GM18502 (cell line): ENCODE measurements around the gene PDK1.

Experiments used
- ATAC-seq: cut with Tn5 transposase; IDR thresholded peaks from one replicate; pipeline ENCODE4 v1.9.1; 2021; ENCODE audit warnings: mild to moderate bottlenecking; ENCODE audit not compliant: unreplicated experiment, poor library complexity

Gene PDK1

DNA sequence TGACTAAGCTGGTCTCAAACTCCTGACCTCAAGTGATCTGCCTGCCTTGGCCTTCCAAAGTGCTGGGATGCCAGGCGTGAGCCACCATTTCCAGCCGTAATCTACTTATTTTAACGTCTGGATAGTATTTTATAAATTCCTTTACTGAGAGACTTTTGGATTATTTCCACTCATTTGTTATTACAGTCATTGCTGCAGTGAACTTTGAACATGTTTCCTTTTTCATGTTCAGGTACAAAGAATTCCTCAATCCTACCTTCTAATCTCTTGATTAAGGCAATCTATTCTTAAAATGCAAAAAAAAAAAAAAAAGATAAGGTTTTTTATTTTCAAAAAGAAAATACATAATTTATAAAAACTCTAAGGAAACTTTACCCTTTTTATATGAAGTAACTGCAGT lies 78.6 kb downstream of the PDK1 start:
- no peak for ATAC-seq

GRCh38 chr2:172635548-172635947 lies 79.7 kb downstream of the PDK1 start:
- ATAC-seq, result no peak

- ATAC-seq, result no peak
Measured at GRCh38 chr2:172639256-172639655, 83.4 kb downstream of the PDK1 start.

DNA sequence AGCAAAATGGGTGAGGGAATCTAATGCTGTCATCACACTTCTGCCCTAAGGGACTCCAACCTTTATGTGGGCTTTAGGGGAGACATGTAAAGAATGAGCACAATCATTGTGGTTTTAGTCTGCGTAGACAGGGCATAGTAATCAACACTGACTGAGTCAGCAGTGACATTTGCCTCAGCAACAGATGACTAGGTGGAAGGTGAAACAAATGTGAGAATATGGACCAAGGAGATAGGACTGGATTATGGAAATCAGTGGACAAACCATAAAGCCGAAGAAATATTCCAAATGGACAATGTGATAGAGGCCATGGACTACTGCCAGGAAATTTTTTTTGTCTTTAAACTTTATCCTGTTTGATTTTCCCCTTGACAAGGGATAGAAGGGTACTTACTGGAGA lies 83.9 kb downstream of the PDK1 start:
- ATAC-seq, result no peak

- ATAC-seq, result no peak
Measured at GRCh38 chr2:172640389-172640788, 84.5 kb downstream of the PDK1 start.

DNA sequence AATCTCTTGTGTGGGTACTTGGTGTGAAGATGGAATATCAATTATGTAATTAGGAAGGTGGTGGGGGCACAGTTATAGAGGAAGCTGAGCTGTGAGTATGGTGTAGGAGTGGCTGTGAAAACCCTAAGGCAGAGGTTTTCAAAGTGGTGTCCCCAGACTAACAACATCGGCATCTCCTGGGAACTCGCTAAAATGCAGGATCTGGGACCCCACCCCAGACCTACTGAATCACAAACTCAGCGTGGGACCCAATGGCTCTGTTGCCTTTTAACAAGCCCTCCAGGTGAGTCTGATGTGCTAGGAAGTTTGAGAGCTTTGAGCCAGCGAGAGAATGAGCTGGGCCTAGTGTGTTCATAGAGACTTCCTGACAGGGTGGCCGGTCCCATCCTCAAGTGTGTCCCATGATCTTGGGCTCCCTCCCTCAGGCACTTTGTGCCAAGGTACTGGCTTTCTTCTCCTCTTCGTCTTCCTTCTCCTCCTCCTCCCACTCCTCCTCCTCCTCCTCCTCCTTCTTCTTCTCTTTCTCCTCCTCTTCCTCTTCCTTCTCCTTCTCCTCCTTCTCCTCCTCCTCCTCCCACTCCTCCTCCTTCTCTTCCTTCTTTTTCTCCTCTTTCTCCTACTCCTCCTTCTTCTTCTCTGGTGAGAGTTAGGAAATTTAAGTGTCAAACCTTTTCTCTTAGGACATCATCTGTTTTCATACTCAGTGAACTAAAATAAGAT lies 86.6 kb downstream of the PDK1 start:
- ATAC-seq, result no peak

- no peak for ATAC-seq
Measured at GRCh38 chr2:172643142-172643541, 87.3 kb downstream of the PDK1 start.

DNA sequence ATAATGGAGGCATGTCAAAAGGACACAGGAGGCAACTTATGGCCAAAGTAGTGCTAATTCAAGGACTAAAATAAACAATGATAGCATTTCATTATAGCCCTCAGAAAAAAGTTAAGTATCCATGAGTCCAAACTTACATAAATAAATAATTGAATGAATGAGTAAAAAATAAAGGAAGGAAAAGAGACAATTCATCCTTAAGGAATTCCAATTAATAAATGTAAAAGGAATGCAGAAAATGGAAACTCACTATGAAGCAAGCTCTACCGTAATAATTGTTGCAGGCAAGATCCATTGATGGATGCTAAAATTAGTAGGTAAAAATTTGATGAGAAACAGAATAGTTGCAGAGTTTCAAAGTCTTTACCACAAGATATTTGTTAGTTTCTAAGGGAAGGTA lies 91.5 kb downstream of the PDK1 start:
- ATAC-seq, result no peak

DNA sequence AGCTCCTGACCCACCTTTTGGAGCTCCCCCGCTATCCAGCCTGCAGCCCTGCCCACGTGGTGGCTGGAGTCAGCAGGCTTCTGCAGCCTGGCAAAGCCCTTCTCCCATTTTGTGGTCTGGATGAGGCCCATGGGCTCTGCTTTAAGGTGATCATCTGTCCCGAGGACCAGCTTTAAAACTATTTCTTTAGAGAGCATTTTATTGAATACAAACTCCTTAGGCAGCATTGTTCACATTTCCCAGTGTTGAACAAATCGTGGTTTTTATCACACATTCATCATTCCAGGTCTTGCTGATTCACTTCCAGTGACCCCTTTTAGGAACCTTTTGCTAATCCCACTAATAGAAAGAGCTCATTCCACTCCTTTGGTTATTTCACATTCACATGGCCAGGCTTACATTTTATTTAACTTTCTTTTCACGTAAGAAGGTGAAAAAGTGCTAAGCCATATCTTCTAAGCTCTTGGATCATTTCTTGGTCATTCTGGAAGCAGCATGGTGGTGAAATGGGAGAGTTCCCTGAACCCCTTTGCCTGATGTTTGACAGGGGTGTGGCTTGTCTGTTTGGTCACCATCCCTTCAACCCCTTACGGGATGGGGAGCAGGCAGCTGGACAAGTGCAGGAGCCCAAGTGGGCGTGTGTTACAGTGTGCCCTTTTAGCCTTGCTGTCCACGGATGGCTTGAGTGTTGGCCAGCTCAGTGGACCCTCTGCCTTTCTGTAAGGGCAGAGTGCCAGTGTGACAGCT lies 99.4 kb downstream of the PDK1 start:
- ATAC-seq, result no peak

- no peak for ATAC-seq
Measured at GRCh38 chr2:172655838-172656573, 100.1 kb downstream of the PDK1 start.
